HG02571 (cell line): Measurements from ENCODE around the gene CPPED1.
"Not testable (repeated sequence)": the region's sequence is repeated elsewhere in the genome, so short reads cannot be mapped to it uniquely, and the experiment has no call there.

ENCODE experiments used
- ATAC-seq: cut with Tn5 transposase; IDR thresholded peaks from one replicate; pipeline ENCODE4 v1.9.1; 2021; ENCODE audit warnings: mild to moderate bottlenecking, moderate library complexity; ENCODE audit not compliant: unreplicated experiment

CPPED1 gene

DNA sequence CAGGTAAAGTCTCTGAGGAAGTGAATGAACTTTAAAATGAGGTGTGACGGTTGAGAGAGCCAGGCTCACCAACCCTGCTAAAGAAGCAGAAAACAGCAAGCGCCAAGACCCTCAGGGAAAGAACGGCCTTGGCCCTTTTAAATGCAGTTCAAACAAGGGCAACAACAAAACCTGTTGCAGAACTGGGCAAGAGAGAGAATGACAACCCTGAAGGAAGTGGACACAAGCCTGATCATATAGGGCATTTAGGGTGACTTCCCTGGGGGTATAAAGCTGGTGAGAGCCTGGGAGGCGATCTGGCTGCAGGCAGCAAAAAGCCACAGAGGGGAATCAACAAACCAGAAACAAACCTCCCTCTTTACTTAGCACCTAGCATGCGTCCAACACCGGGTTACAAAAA is 1.0 kb downstream of the CPPED1 start:
- no peak for ATAC-seq

- no peak for ATAC-seq
Observed at GRCh38 chr16:12802048-12802447, 1.6 kb downstream of the CPPED1 start.

- no peak for ATAC-seq
Observed at GRCh38 chr16:12801511-12802042, 2.1 kb downstream of the CPPED1 start.

DNA sequence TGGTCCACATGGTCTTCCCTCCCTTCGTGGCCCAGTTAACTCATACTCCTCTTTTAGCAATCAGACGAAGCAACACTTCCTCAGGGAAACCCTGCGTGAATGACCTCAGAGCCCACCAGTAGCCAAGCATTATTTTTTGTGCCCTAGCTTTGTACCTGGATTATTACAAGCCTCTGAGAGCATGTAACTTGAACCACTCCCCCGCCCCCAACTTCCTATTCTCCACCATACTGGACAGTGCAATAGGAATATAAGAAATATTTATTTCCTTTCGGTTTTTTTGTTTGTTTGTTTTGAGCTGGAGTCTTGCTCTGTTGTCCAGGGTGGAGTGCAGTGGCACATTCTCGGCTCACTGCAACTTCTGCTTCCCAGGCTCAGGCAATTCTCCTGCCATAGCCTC is 2.9 kb downstream of the CPPED1 start:
- ATAC-seq: no peak

GRCh38 chr16:12799996-12800395 is 3.7 kb downstream of the CPPED1 start:
- not testable (repeated sequence) for ATAC-seq

GRCh38 chr16:12798846-12799245 is 4.8 kb downstream of the CPPED1 start:
- ATAC-seq: no peak

DNA sequence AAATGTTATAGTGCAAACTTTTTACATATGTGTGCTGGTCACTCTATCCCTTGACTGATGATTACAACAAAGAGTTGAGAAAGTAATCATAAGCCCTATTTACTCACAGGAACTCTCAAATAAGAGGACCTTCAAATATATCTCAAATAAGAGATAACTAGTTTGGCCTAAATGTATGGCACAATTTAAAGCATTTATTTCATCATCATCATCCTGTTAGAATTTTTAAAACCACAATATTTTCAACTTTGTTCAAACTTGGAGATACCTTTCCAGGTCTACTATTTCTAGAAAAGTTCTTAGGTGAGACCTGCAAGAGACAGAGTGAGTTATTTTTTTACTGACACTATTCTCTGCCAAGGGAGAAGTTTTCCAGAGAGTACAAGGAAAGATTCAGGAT is 5.5 kb downstream of the CPPED1 start:
- no peak for ATAC-seq

- ATAC-seq: no peak
Observed at GRCh38 chr16:12796498-12796897, 7.2 kb downstream of the CPPED1 start.

DNA sequence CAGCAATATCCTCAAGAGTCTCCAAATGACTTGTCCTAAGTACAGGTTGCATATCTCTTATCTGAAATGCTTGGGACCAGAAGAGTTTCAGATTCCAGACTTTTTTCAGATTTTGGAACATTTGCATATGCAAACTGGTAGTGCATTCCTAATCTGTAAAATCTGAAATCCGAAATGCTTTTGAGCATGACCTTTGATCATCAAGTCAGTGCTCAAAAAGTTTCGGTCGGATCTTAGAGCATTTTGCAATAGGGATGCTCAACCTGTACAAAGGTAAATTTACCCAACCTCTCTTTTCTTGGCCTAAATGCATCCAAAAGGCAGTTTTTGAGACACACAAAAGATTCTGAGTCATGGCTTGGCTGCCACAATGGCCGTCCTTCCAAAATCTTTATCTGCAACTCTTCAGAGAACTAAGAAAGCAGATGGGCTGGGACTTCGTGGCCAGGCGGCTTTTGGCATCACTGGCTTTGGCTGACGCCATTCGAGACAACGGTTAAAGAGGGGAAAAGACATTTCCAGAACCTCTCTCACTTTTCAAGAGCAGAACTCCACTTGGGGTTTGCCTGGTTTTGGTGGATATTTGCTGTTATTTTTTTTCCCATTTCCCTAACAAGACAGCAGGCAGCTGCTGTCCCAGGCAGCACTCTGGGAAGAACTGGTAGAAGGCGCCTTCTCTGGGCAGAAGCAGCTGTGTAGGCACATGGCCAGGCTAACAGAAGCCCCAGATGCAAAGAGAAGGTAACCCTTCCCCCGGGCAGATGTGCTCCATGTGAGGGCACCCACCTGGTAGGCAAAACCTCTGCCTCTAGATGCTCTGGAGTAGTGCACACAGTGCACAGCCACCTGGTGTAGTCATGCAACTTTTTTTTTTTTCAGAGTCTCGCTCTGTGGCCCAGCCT is 8.9 kb downstream of the CPPED1 start:
- no peak for ATAC-seq

DNA sequence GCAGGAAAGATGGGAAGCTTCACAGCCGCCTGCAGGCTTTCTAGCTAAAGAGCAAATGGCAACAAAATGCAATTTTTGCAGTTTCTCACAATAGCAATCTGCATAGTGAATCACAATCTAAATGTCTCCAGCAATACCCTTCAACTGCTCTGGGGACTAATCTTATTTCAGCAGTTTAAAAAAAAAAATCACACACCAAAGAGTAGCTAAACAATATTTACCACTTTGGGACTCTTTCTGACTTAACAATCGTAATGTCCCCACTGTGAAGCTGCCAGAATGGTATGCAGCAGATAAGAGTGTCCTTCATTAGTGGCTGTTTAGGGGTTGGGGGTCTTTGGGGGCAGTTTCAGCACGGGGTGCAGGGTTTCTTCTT is 9.8 kb downstream of the CPPED1 start:
- no peak for ATAC-seq

GRCh38 chr16:12793120-12793864 is 10.4 kb downstream of the CPPED1 start:
- ATAC-seq: no peak

DNA sequence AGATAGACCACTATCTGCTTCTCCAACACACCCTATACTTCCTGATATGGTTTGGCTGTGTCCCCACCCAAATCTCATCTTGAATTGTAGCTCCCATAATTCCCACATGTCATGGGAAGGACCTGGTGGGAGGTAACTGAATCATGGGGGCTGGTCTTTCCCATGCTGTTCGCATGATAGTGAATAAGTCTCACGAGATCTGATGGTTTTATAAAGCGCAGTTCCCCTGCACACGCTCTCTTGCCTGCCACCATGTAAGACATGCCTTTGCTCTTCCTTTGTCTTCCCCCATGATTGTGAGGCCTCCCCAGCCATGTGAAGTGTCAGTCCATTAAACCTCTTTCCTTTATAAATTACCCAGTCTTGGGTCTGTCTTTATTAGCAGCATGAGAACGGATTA is 11.2 kb downstream of the CPPED1 start:
- not testable (repeated sequence) for ATAC-seq

DNA sequence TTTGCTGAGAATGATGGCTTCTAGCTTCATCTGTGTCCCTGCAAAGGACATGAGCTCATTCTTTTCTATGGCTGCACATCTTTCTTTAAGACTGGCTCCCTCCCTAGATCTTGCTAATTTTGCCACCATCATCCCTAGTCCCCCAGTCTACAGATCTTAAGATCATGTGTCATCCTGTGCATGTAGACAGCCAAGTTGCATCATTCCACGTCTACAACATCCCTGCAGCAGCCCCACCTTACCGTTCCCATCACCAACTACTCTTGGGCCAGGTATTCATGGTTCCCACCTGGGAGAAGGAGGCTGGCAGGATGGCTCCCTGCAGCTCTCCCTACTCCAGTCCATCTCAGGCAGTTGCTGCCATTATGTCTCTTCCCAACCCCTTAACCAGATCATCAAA is 12.3 kb downstream of the CPPED1 start:
- ATAC-seq: no peak

DNA sequence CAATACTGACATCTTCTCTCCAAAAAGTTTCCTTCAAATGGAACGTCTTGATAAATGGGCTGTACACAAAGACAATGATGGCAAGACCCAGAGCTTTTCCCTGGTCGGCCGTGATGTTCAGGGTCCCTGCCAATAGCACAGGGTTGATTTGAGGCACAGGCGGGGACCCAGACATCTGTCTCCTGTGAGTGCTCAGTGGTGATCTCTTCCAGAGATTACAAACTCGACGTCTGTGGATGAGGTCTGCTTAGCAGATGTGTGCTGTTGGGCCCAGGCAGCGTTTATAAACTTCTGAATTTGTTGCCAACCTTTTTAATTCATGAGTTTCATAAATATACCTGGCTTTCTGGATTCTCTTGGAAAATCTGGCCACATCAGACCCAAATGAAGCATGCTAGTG is 14.9 kb downstream of the CPPED1 start:
- ATAC-seq: no peak

DNA sequence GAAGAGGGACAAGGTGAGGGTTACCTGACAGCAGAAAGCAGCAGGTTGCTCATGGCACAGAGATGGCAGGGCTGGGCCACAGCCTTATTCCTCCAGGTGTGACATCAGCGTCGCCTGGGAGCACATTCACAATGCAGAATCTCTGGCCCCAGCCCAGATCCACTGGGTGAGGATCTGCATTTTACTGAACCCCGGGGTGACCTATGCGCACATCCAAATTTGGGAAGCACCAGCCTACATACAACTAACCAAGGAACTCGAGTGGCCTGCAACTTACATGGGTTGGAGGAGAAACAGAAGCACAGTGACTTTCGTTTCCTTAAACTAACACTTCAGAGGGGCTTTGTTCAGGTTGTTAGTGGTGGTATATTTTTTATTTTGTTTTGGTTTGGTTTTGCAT is 17.6 kb downstream of the CPPED1 start:
- no peak for ATAC-seq

DNA sequence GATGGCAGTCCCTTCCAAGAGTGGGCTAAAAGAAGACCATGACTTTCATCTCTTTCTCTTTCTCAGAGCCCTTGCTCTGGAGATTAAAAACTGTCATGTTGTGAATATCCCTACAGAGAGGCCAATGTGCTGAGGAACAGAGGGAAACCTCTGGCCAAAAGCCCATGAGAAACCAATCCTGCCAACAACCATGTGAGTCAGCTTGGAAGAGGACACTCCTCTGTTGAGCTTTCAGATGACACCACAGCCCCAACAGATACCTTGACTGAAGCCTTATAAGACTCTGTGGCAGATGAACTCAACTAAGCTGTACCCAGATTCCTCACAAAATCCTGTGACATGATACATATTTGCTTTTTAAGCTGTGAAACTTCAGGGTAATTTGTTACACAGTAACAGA is 19.6 kb downstream of the CPPED1 start:
- ATAC-seq: no peak

- ATAC-seq: no peak
Observed at GRCh38 chr16:12781777-12782176, 21.9 kb downstream of the CPPED1 start.

- ATAC-seq: no peak
Observed at GRCh38 chr16:12780467-12780866, 23.2 kb downstream of the CPPED1 start.

DNA sequence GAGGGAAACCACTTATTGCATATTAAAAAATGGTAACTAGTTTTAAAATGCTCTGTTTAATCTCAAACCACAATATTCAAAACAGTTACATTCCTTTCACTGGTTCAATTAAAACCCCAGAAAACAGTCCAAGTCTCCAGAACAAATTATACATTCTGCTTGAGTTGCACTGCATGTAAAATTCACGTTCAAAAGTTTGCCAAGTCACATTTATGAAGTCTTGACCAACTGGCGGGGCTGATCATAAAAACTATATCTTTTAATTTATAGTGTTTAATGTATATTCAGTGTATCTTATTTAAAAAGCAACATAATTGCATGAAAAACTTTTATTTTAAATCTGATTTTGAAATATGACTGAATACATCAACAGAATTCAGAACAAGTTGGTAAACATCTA is 25.0 kb downstream of the CPPED1 start:
- no peak for ATAC-seq

GRCh38 chr16:12775656-12776236 is 27.9 kb downstream of the CPPED1 start:
- ATAC-seq: no peak

GRCh38 chr16:12773221-12773620 is 30.5 kb downstream of the CPPED1 start:
- no peak for ATAC-seq
